ENCODE measurements around the gene TMEM151A. TPM values are rescaled to one million over a fixed set of nuclear protein-coding genes. Genes with fewer than 3 reads are reported as not detected.

TMEM151A gene
- total and polyA plus RNA-seq, 2 experiments from 2014 or later = 1.0 to 4.4 TPM

DNA sequence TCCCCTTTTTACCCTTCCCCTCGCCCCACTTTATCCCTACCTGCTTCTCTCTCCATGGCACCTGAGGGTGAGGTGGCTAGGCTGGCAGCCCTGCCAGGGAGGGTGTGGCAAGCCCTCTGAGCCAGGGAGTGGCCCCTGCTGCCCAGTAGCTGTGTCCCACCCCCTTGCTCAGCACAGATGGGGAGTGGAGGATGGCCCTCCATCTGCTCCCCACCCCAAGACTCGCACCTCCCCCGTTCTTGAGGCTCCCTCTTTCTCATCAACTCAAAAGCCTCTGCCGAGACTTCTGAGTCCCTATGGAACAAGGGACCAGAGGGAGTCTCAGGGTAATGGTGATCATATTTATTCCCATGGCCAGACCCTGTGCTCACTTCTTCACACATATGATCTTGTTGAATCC is 1.7 kb downstream of the TMEM151A start (continued):
- TF ChIP-seq CTCF (conservative IDR thresholded peaks at IDR 0.05; ENCODE audit: low read depth in 2 of 2) (no peak), NANOG (IDR thresholded peaks at IDR 0.05; ENCODE audit: borderline replicate concordance) (no peak), REST (IDR thresholded peaks at IDR 0.05; ENCODE audit: unreplicated experiment) (no peak), CREB1 (CRISPR knock-in tag; IDR thresholded peaks at IDR 0.05; ENCODE audit: low read depth) (no peak), ZNF331 (CRISPR knock-in tag; IDR thresholded peaks at IDR 0.05; ENCODE audit: low read depth) (no peak)

DNA sequence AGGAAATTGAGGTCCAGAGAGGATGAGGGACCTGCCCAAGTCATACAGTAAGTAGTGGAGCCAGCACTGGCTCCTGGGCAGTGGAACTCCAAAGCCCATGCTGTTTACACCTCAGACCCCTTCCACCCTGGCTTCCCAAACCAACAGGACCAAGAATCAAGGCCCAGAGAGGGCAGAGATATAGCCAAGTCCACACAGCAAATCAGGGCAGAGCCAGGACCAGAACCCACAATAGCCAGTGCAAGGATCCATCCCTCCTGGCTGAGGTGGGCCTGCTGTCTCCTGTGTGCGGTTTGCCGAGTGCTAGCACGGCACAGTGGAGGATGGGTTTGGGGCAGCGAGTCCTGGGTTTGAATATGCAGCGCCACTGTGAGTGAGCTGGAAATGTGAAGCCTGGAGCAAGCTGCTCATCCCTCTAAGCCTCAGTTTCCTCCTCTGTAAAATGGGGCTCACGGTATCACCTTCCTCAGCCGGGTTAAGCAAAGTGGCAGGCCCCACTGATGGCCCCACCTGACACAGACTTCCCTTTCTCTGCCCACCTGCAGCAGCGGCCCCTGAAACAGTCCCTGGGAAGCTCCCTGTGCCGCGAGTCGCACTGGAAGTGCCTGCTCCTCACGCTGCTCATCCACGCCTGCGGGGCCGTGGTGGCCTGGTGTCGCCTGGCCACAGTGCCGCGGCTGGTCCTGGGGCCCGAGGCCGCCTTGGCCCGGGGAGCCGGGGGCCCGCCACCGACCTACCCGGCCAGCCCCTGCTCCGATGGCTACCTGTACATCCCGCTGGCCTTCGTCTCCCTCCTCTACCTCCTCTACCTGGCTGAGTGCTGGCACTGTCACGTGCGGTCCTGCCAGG is 2.3 kb downstream of the TMEM151A start:
- H3K27ac Mint-ChIP-seq = no peak overlapping the region
- H3K4me3 Mint-ChIP-seq = no peak overlapping the region; the same call in 2 of the 3 replicates
- H3K27me3 Mint-ChIP-seq (ENCODE audit: insufficient read depth, low read depth, poor library complexity) = peaks cover 29% of the 10 kb centered on the region
- peaks cover 31% of the 10 kb centered on the region for H3K4me1 Mint-ChIP-seq
- Histone ChIP-seq H3K36me3 (ENCODE audit: insufficient read depth) (no peaks in the 10 kb centered on the region), H3K27me3 (ENCODE audit: insufficient read depth) (peaks cover 30% of the 10 kb centered on the region), H4K20me1 (replicated peaks; ENCODE audit: insufficient read depth) (no peaks in the 10 kb centered on the region), H3K4me3 (no peak overlapping the region), H3K4me2 (no peak overlapping the region), H3K27ac (ENCODE audit: low read depth) (no peak overlapping the region), H3K4me1 (ENCODE audit: insufficient read depth) (peaks cover 16% of the 10 kb centered on the region), H2AFZ (no peak overlapping the region), H3K9me2 (ENCODE audit: insufficient read depth) (no peaks in the 10 kb centered on the region), H3F3A (replicated peaks; ENCODE audit: low read depth) (peaks cover 18% of the 10 kb centered on the region; the same call in 1 of the 2 replicates), H3K79me2 (replicated peaks; ENCODE audit: insufficient read depth) (no peaks in the 10 kb centered on the region)
- ATAC-seq = no peak
- DNase-seq (ENCODE audit: low spot score) = no peak
- H3K36me3 Mint-ChIP-seq (ENCODE audit: low read depth) = no peaks in the 10 kb centered on the region; the same call in 2 of the 3 replicates
- peaks cover 2% of the 10 kb centered on the region; the same call in 1 of the 3 replicates for H3K9me3 Mint-ChIP-seq
- no peak for TF ChIP-seq REST (IDR thresholded peaks at IDR 0.05; ENCODE audit: unreplicated experiment)
- no peak for TF ChIP-seq CREB1 (CRISPR knock-in tag; IDR thresholded peaks at IDR 0.05; ENCODE audit: low read depth)
- TF ChIP-seq NANOG (IDR thresholded peaks at IDR 0.05; ENCODE audit: borderline replicate concordance) = no peak
- TF ChIP-seq, protein P1, sequence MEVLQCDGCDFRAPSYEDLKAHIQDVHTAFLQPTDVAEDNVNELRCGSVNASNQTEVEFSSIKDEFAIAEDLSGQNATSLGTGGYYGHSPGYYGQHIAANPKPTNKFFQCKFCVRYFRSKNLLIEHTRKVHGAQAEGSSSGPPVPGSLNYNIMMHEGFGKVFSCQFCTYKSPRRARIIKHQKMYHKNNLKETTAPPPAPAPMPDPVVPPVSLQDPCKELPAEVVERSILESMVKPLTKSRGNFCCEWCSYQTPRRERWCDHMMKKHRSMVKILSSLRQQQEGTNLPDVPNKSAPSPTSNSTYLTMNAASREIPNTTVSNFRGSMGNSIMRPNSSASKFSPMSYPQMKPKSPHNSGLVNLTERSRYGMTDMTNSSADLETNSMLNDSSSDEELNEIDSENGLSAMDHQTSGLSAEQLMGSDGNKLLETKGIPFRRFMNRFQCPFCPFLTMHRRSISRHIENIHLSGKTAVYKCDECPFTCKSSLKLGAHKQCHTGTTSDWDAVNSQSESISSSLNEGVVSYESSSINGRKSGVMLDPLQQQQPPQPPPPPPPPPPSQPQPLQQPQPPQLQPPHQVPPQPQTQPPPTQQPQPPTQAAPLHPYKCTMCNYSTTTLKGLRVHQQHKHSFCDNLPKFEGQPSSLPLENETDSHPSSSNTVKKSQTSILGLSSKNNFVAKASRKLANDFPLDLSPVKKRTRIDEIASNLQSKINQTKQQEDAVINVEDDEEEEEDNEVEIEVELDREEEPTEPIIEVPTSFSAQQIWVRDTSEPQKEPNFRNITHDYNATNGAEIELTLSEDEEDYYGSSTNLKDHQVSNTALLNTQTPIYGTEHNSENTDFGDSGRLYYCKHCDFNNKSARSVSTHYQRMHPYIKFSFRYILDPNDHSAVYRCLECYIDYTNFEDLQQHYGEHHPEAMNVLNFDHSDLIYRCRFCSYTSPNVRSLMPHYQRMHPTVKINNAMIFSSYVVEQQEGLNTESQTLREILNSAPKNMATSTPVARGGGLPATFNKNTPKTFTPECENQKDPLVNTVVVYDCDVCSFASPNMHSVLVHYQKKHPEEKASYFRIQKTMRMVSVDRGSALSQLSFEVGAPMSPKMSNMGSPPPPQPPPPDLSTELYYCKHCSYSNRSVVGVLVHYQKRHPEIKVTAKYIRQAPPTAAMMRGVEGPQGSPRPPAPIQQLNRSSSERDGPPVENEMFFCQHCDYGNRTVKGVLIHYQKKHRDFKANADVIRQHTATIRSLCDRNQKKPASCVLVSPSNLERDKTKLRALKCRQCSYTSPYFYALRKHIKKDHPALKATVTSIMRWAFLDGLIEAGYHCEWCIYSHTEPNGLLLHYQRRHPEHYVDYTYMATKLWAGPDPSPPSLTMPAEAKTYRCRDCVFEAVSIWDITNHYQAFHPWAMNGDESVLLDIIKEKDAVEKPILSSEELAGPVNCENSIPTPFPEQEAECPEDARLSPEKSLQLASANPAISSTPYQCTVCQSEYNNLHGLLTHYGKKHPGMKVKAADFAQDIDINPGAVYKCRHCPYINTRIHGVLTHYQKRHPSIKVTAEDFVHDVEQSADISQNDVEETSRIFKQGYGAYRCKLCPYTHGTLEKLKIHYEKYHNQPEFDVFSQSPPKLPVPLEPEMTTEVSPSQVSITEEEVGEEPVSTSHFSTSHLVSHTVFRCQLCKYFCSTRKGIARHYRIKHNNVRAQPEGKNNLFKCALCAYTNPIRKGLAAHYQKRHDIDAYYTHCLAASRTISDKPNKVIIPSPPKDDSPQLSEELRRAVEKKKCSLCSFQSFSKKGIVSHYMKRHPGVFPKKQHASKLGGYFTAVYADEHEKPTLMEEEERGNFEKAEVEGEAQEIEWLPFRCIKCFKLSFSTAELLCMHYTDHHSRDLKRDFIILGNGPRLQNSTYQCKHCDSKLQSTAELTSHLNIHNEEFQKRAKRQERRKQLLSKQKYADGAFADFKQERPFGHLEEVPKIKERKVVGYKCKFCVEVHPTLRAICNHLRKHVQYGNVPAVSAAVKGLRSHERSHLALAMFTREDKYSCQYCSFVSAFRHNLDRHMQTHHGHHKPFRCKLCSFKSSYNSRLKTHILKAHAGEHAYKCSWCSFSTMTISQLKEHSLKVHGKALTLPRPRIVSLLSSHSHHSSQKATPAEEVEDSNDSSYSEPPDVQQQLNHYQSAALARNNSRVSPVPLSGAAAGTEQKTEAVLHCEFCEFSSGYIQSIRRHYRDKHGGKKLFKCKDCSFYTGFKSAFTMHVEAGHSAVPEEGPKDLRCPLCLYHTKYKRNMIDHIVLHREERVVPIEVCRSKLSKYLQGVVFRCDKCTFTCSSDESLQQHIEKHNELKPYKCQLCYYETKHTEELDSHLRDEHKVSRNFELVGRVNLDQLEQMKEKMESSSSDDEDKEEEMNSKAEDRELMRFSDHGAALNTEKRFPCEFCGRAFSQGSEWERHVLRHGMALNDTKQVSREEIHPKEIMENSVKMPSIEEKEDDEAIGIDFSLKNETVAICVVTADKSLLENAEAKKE (CRISPR knock-in tag; IDR thresholded peaks at IDR 0.05) = no peak
- TF ChIP-seq ZNF331 (CRISPR knock-in tag; IDR thresholded peaks at IDR 0.05; ENCODE audit: low read depth) = no peak
- no peak for TF ChIP-seq POLR2AphosphoS5 (IDR thresholded peaks at IDR 0.05; ENCODE audit: low read depth)
